ENCODE measurements around the gene LHFPL3.
"Not testable (repeated sequence)": the region's sequence is repeated elsewhere in the genome, so short reads cannot be mapped to it uniquely, and the experiment has no call there.

LHFPL3 gene

DNA sequence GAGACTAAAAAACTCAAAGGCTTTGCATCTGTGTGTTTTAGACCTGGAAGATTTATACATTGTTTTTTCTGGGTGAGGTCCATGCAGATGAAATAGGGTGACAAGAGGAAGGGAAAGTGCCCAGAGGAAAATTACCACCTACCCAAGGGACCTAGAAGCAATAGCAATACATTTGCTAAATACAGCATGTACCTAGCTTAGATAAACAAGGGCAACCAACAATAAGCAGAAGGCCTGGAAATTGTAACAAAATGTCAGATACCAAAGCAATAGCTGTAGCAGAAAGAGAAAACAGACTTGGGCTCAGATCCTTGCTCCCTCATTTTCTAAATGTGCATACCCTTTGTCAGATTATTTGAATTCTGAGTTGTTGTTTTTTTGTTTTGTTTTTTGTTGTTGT lies 367.2 kb downstream of the LHFPL3 start:
- no peak for DNase-seq (ENCODE audit: low read depth in 2 of 2)

GRCh38 chr7:104700336-104700735 lies 371.9 kb downstream of the LHFPL3 start:
- DNase-seq (ENCODE audit: low read depth in 2 of 2), result no peak

DNA sequence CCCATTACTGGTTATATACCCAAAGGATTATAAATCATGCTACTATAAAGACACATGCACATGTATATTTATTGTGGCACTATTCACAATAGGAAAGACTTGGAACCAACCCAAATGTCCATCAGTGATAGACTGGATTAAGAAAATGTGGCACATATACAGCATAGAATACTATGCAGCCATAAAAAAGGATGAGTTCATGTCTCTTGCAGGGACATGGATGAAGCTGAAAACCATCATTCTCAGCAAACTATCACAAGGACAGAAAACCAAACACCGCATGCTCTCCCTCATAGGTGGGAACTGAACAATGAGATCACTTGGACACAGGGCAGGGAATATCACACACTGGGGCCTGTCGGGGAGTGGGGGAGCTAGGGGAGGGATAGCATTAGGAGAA lies 392.6 kb downstream of the LHFPL3 start:
- not testable (repeated sequence) for DNase-seq (ENCODE audit: low read depth in 2 of 2)

- DNase-seq (ENCODE audit: low read depth in 2 of 2), result no peak
Measured at GRCh38 chr7:104723001-104723400, 394.6 kb downstream of the LHFPL3 start.

DNA sequence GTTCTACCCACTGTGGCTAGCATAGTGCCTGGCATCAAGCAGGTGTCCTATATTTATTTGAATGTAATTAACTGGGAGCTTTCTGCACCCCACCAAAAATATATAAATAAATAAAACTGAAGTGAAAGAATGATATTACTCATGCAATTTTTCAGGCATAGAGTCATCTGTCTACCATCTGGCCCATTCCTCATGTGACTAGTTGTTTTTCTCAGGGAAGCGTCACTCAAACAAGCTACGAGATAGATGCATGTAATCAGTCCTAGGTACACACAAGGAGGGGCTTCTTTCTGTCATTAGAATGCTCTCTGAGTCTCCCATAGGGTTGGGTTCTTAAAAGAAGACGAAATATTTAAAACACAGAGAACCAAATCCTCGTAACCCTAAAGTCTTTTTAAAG lies 430.1 kb downstream of the LHFPL3 start:
- DNase-seq (ENCODE audit: low read depth in 2 of 2), result no peak

DNA sequence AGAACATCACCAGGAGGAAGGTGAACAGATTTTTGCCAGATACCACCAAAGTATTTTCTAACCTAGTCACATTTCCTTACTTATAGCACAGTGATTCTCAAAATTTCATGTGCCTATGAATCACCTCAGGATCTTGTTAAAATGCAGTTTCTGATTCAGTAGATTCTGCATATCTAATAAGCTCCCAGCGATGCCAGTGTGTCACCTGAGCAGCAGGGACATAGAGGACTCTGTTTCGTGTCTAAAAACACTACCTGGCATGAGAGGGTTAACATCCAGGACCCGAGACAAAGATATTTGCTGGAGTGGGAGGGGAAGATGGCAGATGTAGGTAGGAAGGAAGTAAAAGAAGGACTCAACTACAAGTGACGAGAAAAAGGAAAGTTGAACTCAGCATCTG lies 433.5 kb downstream of the LHFPL3 start:
- no peak for DNase-seq (ENCODE audit: low read depth in 2 of 2)

- DNase-seq (ENCODE audit: low read depth in 2 of 2), result no peak
Measured at GRCh38 chr7:104767113-104767512, 438.7 kb downstream of the LHFPL3 start.

- DNase-seq (ENCODE audit: low read depth in 2 of 2), result no peak
Measured at GRCh38 chr7:104767826-104768536, 439.6 kb downstream of the LHFPL3 start.

DNA sequence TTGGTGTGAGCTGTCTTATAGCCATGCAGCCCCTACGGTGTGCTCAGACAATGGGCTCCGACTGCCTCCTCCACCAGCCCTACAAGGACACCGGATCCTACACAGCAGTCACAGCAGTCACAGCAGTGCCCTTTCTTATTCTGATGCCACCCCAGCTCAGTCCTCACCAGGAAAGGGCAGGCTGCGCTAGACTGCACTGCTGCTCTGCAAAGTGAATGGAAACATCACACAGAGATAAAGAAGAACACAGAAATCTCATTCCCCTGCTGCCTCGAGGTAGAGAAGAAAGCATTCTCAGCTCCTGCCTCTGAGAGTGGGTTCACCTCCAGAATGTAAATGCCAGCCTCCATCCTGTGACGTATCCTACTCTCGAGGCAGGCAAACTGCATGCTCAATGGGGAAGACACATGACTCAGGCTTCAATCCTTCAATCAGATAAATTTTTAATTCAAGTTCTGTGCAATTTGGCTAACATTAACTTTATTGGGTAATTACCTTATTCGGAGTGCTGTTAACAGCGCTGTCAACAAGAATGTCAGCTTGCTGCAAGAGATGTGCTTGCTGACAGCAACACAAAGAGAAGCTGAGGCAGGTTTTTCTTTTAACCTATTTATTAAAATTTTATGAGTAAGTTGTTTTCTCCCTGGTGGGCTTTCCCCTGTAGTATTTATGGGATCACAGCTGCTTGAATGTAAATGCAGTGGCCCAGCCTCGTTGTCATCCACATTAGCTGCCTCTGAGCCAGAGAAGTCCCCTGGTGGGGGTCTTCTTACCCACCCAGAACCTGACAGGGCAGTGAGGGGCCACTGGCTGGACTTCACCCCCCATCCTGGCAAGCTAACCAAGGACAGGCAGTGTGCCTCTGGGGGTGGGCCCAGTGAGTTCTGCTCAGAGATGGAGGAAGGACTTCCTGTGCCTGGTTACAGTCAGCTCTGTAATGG lies 444.3 kb downstream of the LHFPL3 start:
- no peak for DNase-seq (ENCODE audit: low read depth in 2 of 2)

DNA sequence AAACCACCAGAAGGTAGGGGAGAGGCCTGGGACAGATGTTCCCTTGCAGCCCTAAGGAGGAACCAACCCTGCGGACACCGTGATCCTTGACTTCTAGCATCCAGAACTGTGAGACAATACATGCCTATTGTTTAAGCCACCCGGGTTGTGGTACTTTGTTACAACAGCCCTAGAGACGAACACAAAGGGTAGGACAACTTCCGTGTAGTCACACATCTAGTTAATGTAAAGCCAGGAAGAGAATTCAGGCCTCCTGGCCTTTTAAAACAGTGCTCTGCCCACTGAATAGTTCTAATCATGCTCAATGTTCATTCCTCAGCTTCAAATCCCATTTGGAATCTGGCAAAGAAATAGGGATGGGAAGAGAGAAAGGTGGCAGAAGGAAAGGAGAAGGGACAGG lies 445.4 kb downstream of the LHFPL3 start:
- no peak for DNase-seq (ENCODE audit: low read depth in 2 of 2)

- no peak for DNase-seq (ENCODE audit: low read depth in 2 of 2)
Measured at GRCh38 chr7:104775531-104775930, 447.1 kb downstream of the LHFPL3 start.

- DNase-seq (ENCODE audit: low read depth in 2 of 2), result no peak
Measured at GRCh38 chr7:104777301-104777800, 448.9 kb downstream of the LHFPL3 start.

DNA sequence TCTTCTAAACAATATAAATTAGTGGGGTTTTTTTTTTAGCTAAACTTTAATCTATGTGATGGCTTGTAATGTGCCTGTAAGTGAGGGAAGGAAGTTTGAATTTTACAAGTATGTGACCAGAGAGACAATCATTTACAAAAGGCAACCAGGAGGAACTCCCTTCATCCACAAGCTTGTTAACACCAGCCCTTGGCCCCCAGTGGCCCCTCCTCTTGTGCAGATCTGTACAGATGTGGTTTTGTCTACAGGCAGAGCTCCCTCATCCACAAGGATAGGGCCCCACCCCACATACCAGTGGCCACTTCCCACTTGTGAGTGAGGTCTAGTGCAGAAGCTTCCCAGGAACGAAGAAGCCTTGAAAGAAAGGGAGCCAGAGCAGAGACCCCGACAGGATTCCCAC lies 451.5 kb downstream of the LHFPL3 start:
- DNase-seq (ENCODE audit: low read depth in 2 of 2), result no peak

DNA sequence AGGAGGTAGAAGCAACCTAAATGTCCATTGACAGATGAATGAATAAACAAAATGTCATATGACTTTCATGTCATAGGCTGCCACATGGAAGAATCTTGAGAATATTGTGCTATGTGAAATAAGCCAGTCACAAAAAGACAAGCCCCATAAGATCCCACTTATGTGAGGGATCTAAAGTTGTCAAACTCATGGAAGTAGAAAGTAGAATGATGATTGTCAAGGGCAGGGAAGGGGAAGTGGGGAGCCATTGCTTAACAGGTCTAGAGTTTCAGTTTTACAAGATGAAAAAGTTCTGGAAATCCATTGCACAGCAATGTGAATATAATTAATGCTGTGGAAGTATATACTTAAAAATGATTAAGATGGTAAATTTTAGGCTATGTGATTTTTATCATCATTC lies 456.3 kb downstream of the LHFPL3 start:
- no peak for DNase-seq (ENCODE audit: low read depth in 2 of 2)

GRCh38 chr7:104789780-104790179 lies 461.4 kb downstream of the LHFPL3 start:
- no peak for DNase-seq (ENCODE audit: low read depth in 2 of 2)

DNA sequence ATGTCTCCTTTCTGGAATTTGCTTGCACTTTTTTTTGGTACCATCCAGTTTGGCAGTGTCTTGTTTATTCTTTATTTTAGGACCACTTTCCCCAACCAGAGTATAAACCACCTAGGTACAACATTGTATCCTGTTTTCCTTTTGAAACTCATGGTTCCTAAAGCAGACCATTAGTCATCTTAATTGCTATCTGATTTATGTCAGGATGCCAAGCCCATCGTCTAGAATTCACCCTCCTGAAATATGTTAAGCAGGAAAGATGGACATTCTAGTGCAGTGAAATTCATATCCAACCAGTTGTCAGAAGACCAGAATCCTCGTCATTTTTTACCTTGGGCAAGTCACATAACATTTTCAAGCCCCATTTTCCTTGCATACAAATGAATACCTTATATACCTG lies 462.0 kb downstream of the LHFPL3 start:
- no peak for DNase-seq (ENCODE audit: low read depth in 2 of 2)

- DNase-seq (ENCODE audit: low read depth in 2 of 2), result no peak
Measured at GRCh38 chr7:104791080-104791479, 462.7 kb downstream of the LHFPL3 start.

GRCh38 chr7:104793066-104793465 lies 464.7 kb downstream of the LHFPL3 start:
- DNase-seq (ENCODE audit: low read depth in 2 of 2), result no peak

DNA sequence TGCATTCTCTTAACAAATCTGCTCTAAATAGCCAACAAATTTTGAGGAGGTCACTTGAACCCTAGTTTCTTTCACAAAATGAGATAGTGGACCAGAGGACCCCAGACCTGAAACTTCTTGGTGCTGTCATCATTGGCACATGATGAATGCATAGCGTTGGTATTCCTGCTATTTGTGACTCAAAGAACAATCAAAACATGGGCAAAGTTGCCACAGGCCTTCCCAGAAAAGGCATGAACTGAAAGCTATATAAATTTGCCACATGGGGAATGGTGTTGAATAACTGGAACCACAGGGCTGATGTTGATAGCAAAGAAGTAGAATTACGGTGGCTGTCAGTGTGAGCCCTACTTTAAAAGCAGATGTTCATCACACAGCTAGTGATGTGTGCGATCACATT lies 465.8 kb downstream of the LHFPL3 start:
- no peak for DNase-seq (ENCODE audit: low read depth in 2 of 2)

DNA sequence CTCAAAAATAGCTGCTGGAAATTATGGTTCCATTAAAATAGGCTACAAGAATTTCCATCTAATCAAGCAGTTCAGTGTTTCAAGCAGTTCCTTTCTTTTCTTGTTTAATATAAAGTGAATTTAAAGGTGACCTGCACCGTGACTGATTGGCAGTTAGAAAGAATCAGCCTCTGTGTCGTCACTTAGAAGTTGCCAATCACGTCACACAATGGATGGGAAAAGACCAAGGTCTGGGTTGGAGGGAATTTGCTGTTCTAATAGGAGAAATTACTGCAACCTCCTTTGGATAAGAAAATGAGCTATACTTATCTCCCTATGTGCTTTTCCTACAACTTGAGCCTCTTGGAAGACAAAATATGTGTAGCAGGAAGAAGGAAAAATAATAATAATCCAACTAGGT lies 466.2 kb downstream of the LHFPL3 start:
- DNase-seq (ENCODE audit: low read depth in 2 of 2), result no peak

DNA sequence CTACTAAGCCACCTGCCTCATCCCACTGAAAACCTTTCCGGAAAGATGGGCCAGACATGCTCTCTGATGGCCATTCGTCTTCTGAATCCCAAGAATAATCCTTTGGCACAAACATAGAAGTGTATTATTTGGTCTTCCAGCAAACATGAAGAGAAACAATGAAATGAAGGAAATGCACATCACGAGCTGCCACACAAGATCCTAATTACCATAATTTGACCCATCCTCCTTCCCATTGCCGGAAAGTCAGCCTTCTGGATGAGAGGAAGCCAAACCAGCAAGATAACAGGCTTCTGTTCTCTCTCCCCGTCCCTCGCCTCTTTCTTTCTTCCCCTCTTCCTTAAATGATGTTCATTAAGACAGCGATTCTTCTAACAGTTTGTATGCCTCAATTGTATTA lies 466.7 kb downstream of the LHFPL3 start:
- DNase-seq (ENCODE audit: low read depth in 2 of 2), result no peak

DNA sequence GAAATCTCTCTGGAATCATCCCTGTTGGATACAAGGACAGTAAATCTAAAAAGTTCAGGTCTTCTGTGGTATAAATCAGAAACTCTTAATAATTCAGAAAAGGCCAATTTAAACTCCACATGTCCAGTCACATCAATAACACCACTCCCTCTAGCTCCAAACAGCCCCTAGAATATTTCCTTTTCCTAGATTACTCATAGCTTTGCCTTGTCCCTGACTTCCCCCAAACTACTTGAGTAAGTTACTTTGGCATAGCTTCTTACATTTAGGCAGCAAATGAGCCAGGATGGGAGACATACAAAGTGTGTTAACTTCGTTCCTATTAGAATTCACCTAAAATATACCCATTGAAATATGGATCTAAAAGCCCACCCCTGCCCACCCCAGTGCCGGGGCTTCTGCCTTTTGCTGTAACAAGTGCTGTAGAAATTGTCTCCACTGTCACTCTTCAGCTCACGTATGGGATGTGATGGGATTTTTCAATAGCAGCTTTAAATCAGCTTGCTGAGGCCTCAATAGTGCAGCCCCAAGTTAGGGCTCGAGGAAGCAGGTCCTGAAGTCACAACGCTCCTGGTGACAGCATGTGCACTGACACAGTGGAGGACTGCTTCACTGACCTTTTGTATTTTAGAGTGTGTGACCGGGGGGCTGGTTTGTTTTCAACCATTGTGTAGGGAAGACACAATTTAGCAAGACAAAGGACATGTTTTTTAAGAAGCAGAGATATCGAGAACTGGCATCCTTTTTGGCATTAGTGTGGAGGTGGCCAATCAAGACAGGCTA lies 467.4 kb downstream of the LHFPL3 start:
- DNase-seq (ENCODE audit: low read depth in 2 of 2), result no peak

Measured in stimulated activated CD8-positive, alpha-beta memory T cell treated with anti-CD3 and anti-CD28 coated beads, Interleukin-2, amount 100 ng/mL, for 1 hour (primary cell).